GM19193 (cell line): ENCODE measurements around the gene HPSE2.

Experiments
- POLR2A ChIP-seq: IDR thresholded peaks from 4 replicates; pipeline ENCODE4 v1.6.1; 2011; ENCODE audit not compliant: insufficient read depth, insufficient read length; ENCODE audit errors: extremely low read depth

HPSE2 gene

DNA sequence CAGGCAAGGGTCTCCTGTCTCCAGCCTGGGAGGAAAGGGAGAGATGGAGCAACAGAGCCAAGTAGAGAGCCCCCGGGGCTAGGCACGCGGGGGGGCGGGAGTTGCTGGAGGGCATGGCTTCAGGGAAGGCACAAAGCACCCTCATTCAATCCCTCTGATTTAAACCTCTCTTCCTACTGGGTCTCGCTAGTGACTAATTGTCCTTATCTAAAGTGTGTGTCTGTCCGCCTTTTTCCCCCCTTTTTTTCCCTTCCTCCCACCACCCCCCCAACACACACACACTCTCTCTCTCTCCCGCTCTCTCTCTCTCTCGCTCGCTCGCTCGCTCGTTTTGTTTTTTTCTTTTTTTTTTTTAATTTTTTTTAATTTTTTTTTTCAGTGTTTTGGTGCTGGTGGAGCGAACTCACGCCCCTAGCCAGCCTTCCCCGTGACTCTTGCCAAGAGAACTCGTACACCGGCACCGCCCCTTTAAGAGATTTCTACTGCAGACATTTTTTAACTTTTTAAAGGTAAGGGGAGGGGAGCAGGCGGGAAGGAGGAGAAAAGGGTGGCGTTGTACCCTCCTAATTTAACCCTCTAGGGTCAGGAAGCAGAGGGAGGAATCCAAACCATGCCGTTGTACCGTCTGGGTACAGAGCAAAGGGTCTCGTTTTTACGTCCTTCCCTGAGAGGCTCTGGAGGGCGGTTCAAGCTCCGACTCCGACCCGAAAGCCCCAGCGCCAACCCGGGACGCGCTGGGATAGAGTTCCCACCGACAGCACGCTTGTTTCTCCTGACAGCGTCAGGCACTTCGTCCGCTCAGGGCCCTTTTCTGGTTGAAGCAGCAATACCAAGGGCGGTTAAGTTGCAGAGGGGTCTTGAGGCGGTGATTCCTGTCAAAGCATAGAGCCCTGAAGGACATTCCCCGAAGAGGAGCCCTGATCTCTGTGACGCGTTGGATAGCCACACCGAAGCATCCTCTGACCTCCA is at the start of gene HPSE2:
HPSE2 (minus strand) TSS at position 195 of the 969 bp plus-strand sequence.
- TF ChIP-seq POLR2A, result no peak

- no peak for TF ChIP-seq POLR2A
These were observed 44.8 kb upstream of the HPSE2 start for GRCh38 chr10:99280472-99280871.

GRCh38 chr10:99279626-99280111 is 44.0 kb upstream of the HPSE2 start:
- no peak for TF ChIP-seq POLR2A

GRCh38 chr10:99276848-99277486 is 41.3 kb upstream of the HPSE2 start:
- TF ChIP-seq POLR2A, result no peak

DNA sequence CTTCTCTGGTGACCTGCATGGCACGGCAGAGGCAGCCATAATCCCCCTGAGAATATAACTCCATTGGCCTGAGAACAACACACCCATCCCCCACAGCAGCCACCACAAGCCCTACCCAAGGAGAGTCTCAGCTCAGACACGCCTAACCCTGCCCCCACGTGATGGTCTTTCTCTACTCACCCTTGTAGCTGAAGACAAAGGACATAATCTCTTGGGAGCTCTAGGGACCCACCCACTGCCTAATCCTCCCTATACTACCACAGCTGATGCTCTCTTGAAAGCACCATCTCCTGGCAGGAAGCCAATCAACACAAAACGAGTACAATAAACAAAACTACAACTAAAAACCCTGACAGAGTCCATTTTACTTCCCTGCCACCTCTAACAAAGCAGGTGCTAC is 30.7 kb upstream of the HPSE2 start:
- TF ChIP-seq POLR2A, result no peak

DNA sequence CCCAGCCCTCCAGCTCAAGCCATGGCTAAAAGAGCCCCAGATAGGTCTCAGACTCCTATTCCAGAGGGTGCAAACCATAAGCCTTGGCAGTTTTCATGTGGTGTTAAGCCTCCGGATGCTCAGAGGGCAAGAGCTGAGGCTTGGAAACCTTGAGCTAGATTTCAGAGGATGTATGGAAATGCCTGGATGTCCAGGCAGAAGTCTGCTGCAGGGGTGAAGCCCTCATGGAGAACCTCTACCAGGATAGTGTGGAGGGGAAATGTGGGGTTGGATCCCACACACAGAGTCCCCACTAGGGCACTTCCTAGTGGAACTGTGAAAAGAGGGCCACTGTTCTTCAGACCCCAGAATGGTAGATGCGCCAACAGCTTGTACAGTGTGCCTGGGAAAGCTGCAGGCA is 13.2 kb upstream of the HPSE2 start:
- no peak for TF ChIP-seq POLR2A

- no peak for TF ChIP-seq POLR2A
These were observed 1.1 kb upstream of the HPSE2 start for GRCh38 chr10:99236627-99237309.

- no peak for TF ChIP-seq POLR2A
These were observed 628 bp downstream of the HPSE2 start for GRCh38 chr10:99234791-99235657.

DNA sequence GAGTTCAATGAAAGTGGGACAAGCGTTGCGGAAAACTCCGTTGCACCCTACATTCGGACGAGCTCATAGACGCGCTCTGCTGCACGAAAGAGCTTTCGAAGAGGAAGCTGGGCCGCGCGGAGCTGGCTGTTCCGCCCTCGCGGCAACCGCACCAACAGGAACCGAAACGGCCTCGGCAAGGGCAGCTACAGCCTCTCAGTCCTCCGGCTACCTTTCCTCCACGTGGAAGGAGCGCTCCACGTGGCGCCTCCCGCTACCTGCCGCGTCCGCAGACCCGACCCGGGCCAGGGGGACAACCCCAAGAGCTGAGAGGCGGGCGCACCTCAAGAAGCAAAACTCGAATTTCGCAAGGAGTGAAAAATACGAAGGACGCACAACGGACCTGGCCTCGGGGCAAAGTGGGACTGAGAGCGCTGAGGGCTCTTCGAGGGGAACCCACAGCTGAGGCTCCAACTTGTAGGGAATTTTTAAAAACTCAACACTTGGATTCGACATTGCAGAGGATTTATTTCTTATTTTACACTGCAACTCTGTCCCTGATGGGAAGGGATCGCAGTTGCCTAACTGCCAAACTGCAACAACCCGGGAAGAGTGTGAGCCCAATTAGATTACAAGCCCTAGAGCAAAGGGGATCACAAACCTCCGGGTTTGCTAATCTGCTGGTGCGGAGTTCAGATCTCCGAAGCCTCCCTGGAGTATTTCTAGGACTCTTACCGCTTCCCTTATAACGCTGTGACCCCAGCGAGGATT is 1.4 kb downstream of the HPSE2 start:
- TF ChIP-seq POLR2A, result no peak

DNA sequence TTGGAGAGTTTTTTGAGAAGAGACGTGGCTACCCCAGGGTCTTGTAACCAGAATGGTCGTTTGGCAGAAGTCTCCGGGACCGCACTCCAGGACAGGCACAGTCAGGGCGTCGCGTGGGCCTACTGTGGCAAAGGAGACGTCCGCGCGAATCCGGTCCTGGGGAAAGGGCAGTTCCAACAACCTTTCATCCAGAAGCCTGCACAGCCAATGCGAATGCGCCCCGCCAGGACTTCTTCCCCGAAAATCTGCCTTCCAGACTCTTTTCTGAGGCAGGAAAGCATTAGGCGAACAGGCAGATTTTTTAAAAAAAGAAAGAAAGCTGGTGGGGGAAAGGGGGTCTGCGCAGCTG is 2.0 kb downstream of the HPSE2 start:
- no peak for TF ChIP-seq POLR2A

- TF ChIP-seq POLR2A, result no peak
These were observed 2.5 kb downstream of the HPSE2 start for GRCh38 chr10:99233000-99233688.

GRCh38 chr10:99232360-99232999 is 3.2 kb downstream of the HPSE2 start:
- no peak for TF ChIP-seq POLR2A

- no peak for TF ChIP-seq POLR2A
These were observed 10.9 kb downstream of the HPSE2 start for GRCh38 chr10:99224766-99225165.
